Endometrial microvascular endothelial cells (primary cell): ENCODE results near the gene MYL1. TPM values are rescaled to one million over a fixed set of nuclear protein-coding genes. Genes with fewer than 3 reads are reported as not detected.

ENCODE experiments used
- in situ Hi-C: cut with HindIII; loops from 2 replicates; pipeline ENCODE4 v1.10.0; 2017; ENCODE audit warnings: low sequenced_read_pairs, low pct_unique_long_range_greater_than_20kb; ENCODE audit errors: inconsistent ontology term
- total RNA-seq: library from RNA; depleted of rRNA; stranded (reverse); fragments of >200 nt; gene quantifications from one replicate; pipeline ENCODE4 v1.2.3, GENCODE V29; 2015; ENCODE audit errors: inconsistent ontology term

MYL1 gene
- total RNA-seq, 1 donor from 2014 or later = not detected

GRCh38 chr2:210271300-210271699 lies 43.7 kb downstream of the MYL1 start:
- in situ Hi-C loops = no loop called here

- in situ Hi-C loops = no loop called here
Measured at GRCh38 chr2:210269148-210269547, 45.8 kb downstream of the MYL1 start.

- in situ Hi-C loops = no loop called here
Measured at GRCh38 chr2:210268281-210268680, 46.7 kb downstream of the MYL1 start.

- in situ Hi-C loops = no loop called here
Measured at GRCh38 chr2:210267698-210268097, 47.3 kb downstream of the MYL1 start.

- in situ Hi-C loops = no loop called here
Measured at GRCh38 chr2:210264282-210264681, 50.7 kb downstream of the MYL1 start.

DNA sequence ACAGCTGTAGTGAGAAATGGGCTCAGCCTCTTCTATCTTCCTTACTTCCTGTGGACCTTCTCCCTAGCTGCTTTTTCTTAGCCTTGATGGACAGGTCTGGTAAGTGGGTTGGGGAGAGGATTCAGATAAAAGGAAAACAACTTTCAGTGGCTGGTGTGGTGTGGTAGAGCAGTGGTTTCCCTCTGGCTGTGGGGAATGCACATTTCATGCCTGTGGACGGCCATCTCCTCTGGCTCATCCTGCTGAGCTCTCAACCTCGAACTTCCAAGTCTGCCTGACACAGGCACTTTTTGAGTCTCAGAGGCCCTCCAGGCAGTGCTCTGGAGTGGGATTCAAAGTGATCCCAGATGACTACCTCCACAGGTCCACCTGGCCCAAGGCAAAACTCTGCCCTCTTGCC lies 51.1 kb downstream of the MYL1 start:
- in situ Hi-C loops = no loop called here

GRCh38 chr2:210262036-210262435 lies 52.9 kb downstream of the MYL1 start:
- in situ Hi-C loops = no loop called here

GRCh38 chr2:210259687-210260086 lies 55.3 kb downstream of the MYL1 start:
- in situ Hi-C loops = no loop called here

DNA sequence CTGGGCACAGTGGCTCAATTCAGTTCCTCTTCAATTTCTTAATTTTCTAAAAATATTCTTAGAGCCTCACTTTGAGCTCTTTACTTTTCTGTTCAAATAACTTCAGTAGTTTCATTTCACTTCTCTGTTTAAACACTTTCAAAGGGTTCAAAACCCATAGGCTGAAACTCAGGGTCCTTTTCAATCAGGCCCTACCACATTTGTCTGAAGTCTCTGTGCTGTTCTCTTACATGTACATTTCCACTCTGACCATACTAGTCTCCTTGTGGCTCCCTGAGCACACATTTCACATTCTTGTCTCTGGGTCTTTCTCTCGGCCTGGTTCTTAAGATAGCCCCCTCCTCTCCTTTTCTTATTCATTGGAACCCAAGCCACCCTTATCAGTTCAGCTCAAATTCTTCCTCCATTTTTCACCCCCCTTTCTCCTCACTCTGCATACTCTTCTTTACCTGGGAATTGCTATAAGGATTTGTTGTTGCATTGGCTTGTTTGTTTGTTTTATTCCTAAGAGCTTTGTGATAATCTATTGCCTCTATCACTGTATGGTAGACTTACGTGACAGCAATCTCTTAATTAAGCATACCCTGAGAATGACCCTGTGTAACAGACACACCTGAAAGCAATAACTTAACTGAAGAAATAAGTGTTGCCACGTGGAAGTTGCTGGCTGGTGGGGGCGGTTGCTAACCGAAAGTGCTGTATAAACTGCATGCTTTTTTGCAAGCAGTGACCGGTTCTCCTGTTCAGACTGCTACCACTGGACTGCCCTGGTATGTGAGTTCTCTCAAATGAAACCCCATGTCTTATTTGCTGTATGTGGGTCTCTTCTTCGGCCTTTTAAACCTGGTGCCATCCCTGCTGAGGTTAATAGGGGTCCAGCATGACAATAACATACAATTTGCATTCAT lies 62.0 kb downstream of the MYL1 start:
- in situ Hi-C loops = no loop called here

DNA sequence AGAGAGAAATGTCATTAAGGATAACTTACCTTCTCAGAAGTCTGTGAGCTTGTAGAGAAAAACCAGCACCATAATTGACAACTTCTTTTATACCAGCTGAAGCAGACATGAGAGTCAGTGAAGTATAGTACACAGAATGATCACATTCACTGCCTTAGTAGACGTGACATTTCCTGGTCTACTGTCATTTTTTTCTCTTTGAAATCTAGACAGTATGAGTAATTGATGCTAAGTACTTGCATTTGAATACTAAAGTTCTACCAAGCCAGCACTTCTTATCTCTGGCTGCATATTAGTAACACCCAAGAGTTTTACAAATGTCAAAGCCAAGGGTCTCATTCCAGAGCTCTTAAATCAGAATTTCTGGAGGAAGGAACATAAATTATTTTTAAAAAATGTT lies 64.4 kb downstream of the MYL1 start:
- in situ Hi-C loops = no loop called here

Other genes with a start within 250 kb of the MYL1 start
- gene KANSL1L, start 143.8 kb downstream of the MYL1 start, total RNA-seq = 10.3 TPM
- not detected for gene ACADL, start 89.7 kb downstream of the MYL1 start, total RNA-seq
- gene LANCL1, start 161.6 kb upstream of the MYL1 start, total RNA-seq = 34.6 TPM
- gene CPS1, start 241.4 kb upstream of the MYL1 start, total RNA-seq = 1.1 TPM